HCT116 (cell line): ENCODE results near the gene S100PBP. TPM values are rescaled to one million over a fixed set of nuclear protein-coding genes. Genes with fewer than 3 reads are reported as not detected.

Experiments
- ATAC-seq: fragments of 200-7000 bp; cut with Tn5 transposase; 2 replicates; pipeline ENCODE4 v1.9.1; 2020; ENCODE audit warnings: mild to moderate bottlenecking, moderate library complexity
- BruUV-seq: library from RNA; stranded (reverse); fragments of 400-500 nt; replicated peaks from 2 replicates; lab custom pipeline; 2021; lab: Mats Ljungman, UMichigan
- CTCF ChIA-PET: fragments of 300-600 bp; sonication (Branson Sonifier 250); formaldehyde crosslinking; loops from one replicate; lab custom pipeline; 2021; ENCODE audit warnings: antibody characterized with exemption; lab: Charles Lee
- POLR2A ChIA-PET: fragments of 300-600, 350-600 bp; sonication (Branson Sonifier 250); formaldehyde crosslinking; loops from one replicate; lab custom pipeline; 2021; ENCODE audit warnings: antibody characterized with exemption; lab: Charles Lee
- RAD21 ChIA-PET, 2 experiments: fragments of 300-600 bp; sonication (Branson Sonifier 250); formaldehyde crosslinking; loops; one replicate each; lab custom pipeline; 2023; ENCODE audit warnings: low total read pairs in 2 of 2; ENCODE audit not compliant: uncharacterized antibody in 2 of 2, unreplicated experiment in 2 of 2, low non-redundant PET in 1 of 2; lab: Charles Lee
- DNase-seq: peaks from one replicate; pipeline ENCODE4 v3.0.0-alpha.2; 2010; ENCODE audit warnings: low read depth, low spot score
- H2AFZ ChIP-seq: fragments of 200-600 bp; shearing (Covaris generic), sonication (generic); 2 replicates; pipeline ENCODE4 v1.6.1; 2017; ENCODE audit warnings: low read depth, mixed run types, mixed read lengths, antibody characterized with exemption, low read length; ENCODE audit not compliant: poor library complexity, severe bottlenecking
- H3K27ac ChIP-seq: 2 replicates; pipeline ENCODE4 v1.5.1; 2012; ENCODE audit warnings: low read depth, low read length
- H3K27me3 ChIP-seq: fragments of 200-600 bp; sonication (generic); 2 replicates; pipeline ENCODE4 v1.6.1; 2016; ENCODE audit warnings: mixed run types, low read length, mixed read lengths; ENCODE audit not compliant: insufficient read depth
- H3K36me3 ChIP-seq, 2 experiments: fragments of 200-500 bp in 1 of 2; fragments of 200-600 bp in 1 of 2; sonication (Bioruptor generic) in 1 of 2; sonication (generic) in 1 of 2; 2 replicates each; pipeline versions ENCODE4 v1.5.1 to v1.6.1; 2014 to 2016; ENCODE audit warnings: low read length in 2 of 2, inconsistent platforms in 1 of 2, mixed read lengths in 1 of 2, mixed run types in 1 of 2; ENCODE audit not compliant: insufficient read depth in 2 of 2, control insufficient read depth in 1 of 2
- H3K4me1 ChIP-seq, 2 experiments: fragments of 200-600 bp in 1 of 2; sonication (generic) in 1 of 2; 2 replicates each; pipeline versions ENCODE4 v1.5.1 to v1.6.1; 2012 to 2017; ENCODE audit warnings: low read length in 2 of 2, inconsistent platforms in 1 of 2, mild to moderate bottlenecking in 1 of 2, mixed read lengths in 1 of 2, mixed run types in 1 of 2, moderate library complexity in 1 of 2; ENCODE audit not compliant: insufficient read depth in 2 of 2, control insufficient read depth in 1 of 2
- H3K4me2 ChIP-seq: fragments of 200-600 bp; sonication (generic); 2 replicates; pipeline ENCODE4 v1.6.1; 2017; ENCODE audit warnings: mixed run types, low read length, mixed read lengths
- H3K4me3 ChIP-seq, 2 experiments: fragments of 200-600 bp in 1 of 2; sonication (generic) in 1 of 2; replicated peaks in 1 of 2; 2 replicates each; pipeline ENCODE4 v1.5.1; 2011 to 2016; ENCODE audit warnings: low read length in 2 of 2, control low read depth in 1 of 2, low read depth in 1 of 2, mild to moderate bottlenecking in 1 of 2, mixed read lengths in 1 of 2, mixed run types in 1 of 2
- H3K79me2 ChIP-seq: fragments of 200-600 bp; sonication (generic); 2 replicates; pipeline ENCODE4 v1.6.1; 2017; ENCODE audit warnings: mild to moderate bottlenecking, mixed run types, low read length, moderate library complexity, mixed read lengths; ENCODE audit not compliant: insufficient read depth
- H3K9ac ChIP-seq: fragments of 200-600 bp; sonication (generic); 2 replicates; pipeline ENCODE4 v1.6.1; 2016; ENCODE audit warnings: low read length, mixed read lengths
- H3K9me2 ChIP-seq: fragments of 200-600 bp; sonication (generic), shearing (Covaris generic); 2 replicates; pipeline ENCODE4 v1.6.1; 2017; ENCODE audit warnings: mixed run types, mild to moderate bottlenecking, moderate library complexity; ENCODE audit not compliant: insufficient read depth
- H3K9me3 ChIP-seq, 2 experiments: fragments of 200-500 bp in 1 of 2; fragments of 200-600 bp in 1 of 2; sonication (Bioruptor generic) in 1 of 2; sonication (generic) in 1 of 2; 2 replicates each; pipeline ENCODE4 v1.6.1; 2014 to 2017; ENCODE audit warnings: low read length in 2 of 2, mixed read lengths in 2 of 2, inconsistent platforms in 1 of 2, low read depth in 1 of 2, mild to moderate bottlenecking in 1 of 2, mixed run types in 1 of 2, moderate library complexity in 1 of 2; ENCODE audit not compliant: control insufficient read depth in 1 of 2, insufficient read depth in 1 of 2
- H4K20me1 ChIP-seq: fragments of 200-600 bp; sonication (generic), shearing (Covaris generic); 2 replicates; pipeline ENCODE4 v1.6.1; 2017; ENCODE audit warnings: mixed run types, mild to moderate bottlenecking, moderate library complexity; ENCODE audit not compliant: insufficient read depth
- ATF3 ChIP-seq: IDR thresholded peaks from 2 replicates; pipeline ENCODE4 v1.6.1; 2012
- CTCF ChIP-seq, 3 experiments: fragments of 200-600 bp in 1 of 3; sonication (generic) in 1 of 3; IDR thresholded peaks in 2 of 3; conservative IDR thresholded peaks in 1 of 3; 2 replicates each; pipeline ENCODE4 v1.5.1; 2012 to 2017; ENCODE audit warnings: low read depth in 2 of 3, low read length in 2 of 3, antibody characterized with exemption in 1 of 3, borderline replicate concordance in 1 of 3, control low read depth in 1 of 3, mild to moderate bottlenecking in 1 of 3, mixed read lengths in 1 of 3, mixed run types in 1 of 3, moderate library complexity in 1 of 3; ENCODE audit not compliant: insufficient read depth in 1 of 3
- EZH2phosphoT487 ChIP-seq: fragments of 200-600 bp; IDR thresholded peaks from 2 replicates; pipeline ENCODE4 v1.6.1; 2018; ENCODE audit warnings: antibody characterized with exemption, borderline replicate concordance
- MAX ChIP-seq: IDR thresholded peaks from 2 replicates; pipeline ENCODE4 v1.6.1; 2012
- POLR2A ChIP-seq: IDR thresholded peaks from 2 replicates; pipeline ENCODE4 v1.7.0; 2011; ENCODE audit warnings: borderline replicate concordance; ENCODE audit not compliant: insufficient read depth, insufficient read length; ENCODE audit errors: extremely low read depth
- POLR2AphosphoS5 ChIP-seq: IDR thresholded peaks from 2 replicates; pipeline ENCODE4 v1.6.1; 2011; ENCODE audit warnings: mild to moderate bottlenecking, low read depth, low read length, moderate library complexity
- SIN3A ChIP-seq: IDR thresholded peaks from 2 replicates; pipeline ENCODE4 v1.6.1; 2012; ENCODE audit warnings: low read depth
- YY1 ChIP-seq: IDR thresholded peaks from 2 replicates; pipeline ENCODE4 v1.6.1; 2011; ENCODE audit warnings: low read length, low read depth, moderate library complexity, mild to moderate bottlenecking; ENCODE audit not compliant: insufficient replicate concordance; ENCODE audit errors: extremely low read depth
- ZNF274 ChIP-seq: fragments of 200-500 bp; sonication (Bioruptor generic); IDR thresholded peaks from 2 replicates; pipeline ENCODE4 v1.6.1; 2014; ENCODE audit warnings: mild to moderate bottlenecking, low read depth, low read length, inconsistent platforms
- intact Hi-C: fragments of 100-400 bp; cut with micrococcal nuclease; formaldehyde crosslinking; loops from 2 replicates; pipeline ENCODE4 v1.10.0; 2022
- total RNA-seq: library from RNA; stranded (reverse); gene quantifications from one replicate; pipeline ENCODE4 v1.2.1, GENCODE V29; 2021; ENCODE audit not compliant: unreplicated experiment
- TF ChIP-seq, protein P1 (sequence below): IDR thresholded peaks from 2 replicates; pipeline ENCODE4 v1.6.1; 2012; ENCODE audit warnings: low read depth

S100PBP gene
- total RNA-seq, 1 experiment from 2014 or later, result 38.2 TPM

- ATAC-seq (no peak), DNase-seq (no peak)
- intact Hi-C loops, result no loop called here
- no peak overlapping the region for H3K9ac ChIP-seq
- no peak overlapping the region for H3K4me2 ChIP-seq
- POLR2A ChIA-PET, result no interaction called here
- no peak for TF ChIP-seq ZNF274
- TF ChIP-seq YY1, result no peak
- TF ChIP-seq, protein P1, sequence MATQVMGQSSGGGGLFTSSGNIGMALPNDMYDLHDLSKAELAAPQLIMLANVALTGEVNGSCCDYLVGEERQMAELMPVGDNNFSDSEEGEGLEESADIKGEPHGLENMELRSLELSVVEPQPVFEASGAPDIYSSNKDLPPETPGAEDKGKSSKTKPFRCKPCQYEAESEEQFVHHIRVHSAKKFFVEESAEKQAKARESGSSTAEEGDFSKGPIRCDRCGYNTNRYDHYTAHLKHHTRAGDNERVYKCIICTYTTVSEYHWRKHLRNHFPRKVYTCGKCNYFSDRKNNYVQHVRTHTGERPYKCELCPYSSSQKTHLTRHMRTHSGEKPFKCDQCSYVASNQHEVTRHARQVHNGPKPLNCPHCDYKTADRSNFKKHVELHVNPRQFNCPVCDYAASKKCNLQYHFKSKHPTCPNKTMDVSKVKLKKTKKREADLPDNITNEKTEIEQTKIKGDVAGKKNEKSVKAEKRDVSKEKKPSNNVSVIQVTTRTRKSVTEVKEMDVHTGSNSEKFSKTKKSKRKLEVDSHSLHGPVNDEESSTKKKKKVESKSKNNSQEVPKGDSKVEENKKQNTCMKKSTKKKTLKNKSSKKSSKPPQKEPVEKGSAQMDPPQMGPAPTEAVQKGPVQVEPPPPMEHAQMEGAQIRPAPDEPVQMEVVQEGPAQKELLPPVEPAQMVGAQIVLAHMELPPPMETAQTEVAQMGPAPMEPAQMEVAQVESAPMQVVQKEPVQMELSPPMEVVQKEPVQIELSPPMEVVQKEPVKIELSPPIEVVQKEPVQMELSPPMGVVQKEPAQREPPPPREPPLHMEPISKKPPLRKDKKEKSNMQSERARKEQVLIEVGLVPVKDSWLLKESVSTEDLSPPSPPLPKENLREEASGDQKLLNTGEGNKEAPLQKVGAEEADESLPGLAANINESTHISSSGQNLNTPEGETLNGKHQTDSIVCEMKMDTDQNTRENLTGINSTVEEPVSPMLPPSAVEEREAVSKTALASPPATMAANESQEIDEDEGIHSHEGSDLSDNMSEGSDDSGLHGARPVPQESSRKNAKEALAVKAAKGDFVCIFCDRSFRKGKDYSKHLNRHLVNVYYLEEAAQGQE, result no peak
- TF ChIP-seq ATF3, result no peak
- no peak for TF ChIP-seq EZH2phosphoT487
- TF ChIP-seq SIN3A, result no peak
- no peak for TF ChIP-seq CTCF (IDR thresholded peaks at IDR 0.05 in 2 of 3, conservative IDR thresholded peaks at IDR 0.05 in 1 of 3; ENCODE audit: borderline replicate concordance in 1 of 3, insufficient read depth in 1 of 3, low read depth in 2 of 3, low read length in 2 of 3)
- TF ChIP-seq POLR2A, result no peak
- no peak for TF ChIP-seq MAX
- no peak for TF ChIP-seq POLR2AphosphoS5
- CTCF ChIA-PET, result no interaction called here
- H4K20me1 ChIP-seq, result no peaks in the 10 kb centered on the region
- no TSS peak for BruUV-seq
- RAD21 ChIA-PET, result no interaction called here
- no peak overlapping the region for H3K27ac ChIP-seq
- H3K9me2 ChIP-seq, result no peaks in the 10 kb centered on the region
- no peaks in the 10 kb centered on the region for H3K4me1 ChIP-seq
- H3K79me2 ChIP-seq, result peaks cover 44% of the 10 kb centered on the region
- H3K27me3 ChIP-seq, result no peaks in the 10 kb centered on the region
- no peak overlapping the region for H3K4me3 ChIP-seq
- no peaks in the 10 kb centered on the region for H3K9me3 ChIP-seq
- peaks cover 13 to 27% of the 10 kb centered on the region in 2 experiments for H3K36me3 ChIP-seq
- H2AFZ ChIP-seq, result no peak overlapping the region
Observed at GRCh38 chr1:32798191-32798590, 19.3 kb upstream of the S100PBP start.
